GM23248 (cell line): ENCODE measurements around the gene CPNE4. TPM values are rescaled to one million over a fixed set of nuclear protein-coding genes. Genes with fewer than 3 reads are reported as not detected.

Experiments used
- DNase-seq: peaks from one replicate; pipeline ENCODE4 v3.0.0-alpha.2; 2015
- H2AFZ ChIP-seq: fragments of 200-600 bp; sonication (generic); 2 replicates; pipeline ENCODE4 v1.6.1; 2016; ENCODE audit warnings: antibody characterized with exemption
- H3F3A ChIP-seq: fragments of 200-600 bp; sonication (generic); 2 replicates; pipeline ENCODE4 v1.6.1; 2016; ENCODE audit warnings: mild to moderate bottlenecking, antibody characterized with exemption, mixed run types; ENCODE audit not compliant: insufficient read depth
- H3K27ac ChIP-seq: fragments of 200-600 bp; sonication (generic); 2 replicates; pipeline ENCODE4 v1.5.1; 2016; ENCODE audit warnings: mild to moderate bottlenecking
- H3K27me3 ChIP-seq: fragments of 200-600 bp; sonication (generic); replicated peaks from 2 replicates; pipeline ENCODE4 v1.6.1; 2016; ENCODE audit warnings: mild to moderate bottlenecking; ENCODE audit not compliant: insufficient read depth
- H3K36me3 ChIP-seq: fragments of 200-600 bp; sonication (generic); 2 replicates; pipeline ENCODE4 v1.6.1; 2016; ENCODE audit warnings: low read depth, mild to moderate bottlenecking
- H3K4me1 ChIP-seq: fragments of 200-600 bp; sonication (generic); 2 replicates; pipeline ENCODE4 v1.6.1; 2016; ENCODE audit warnings: mild to moderate bottlenecking; ENCODE audit not compliant: insufficient read depth
- H3K4me2 ChIP-seq: fragments of 200-600 bp; sonication (generic); one replicate; pipeline ENCODE4 v1.6.1; 2016; ENCODE audit warnings: mild to moderate bottlenecking; ENCODE audit not compliant: unreplicated experiment
- H3K4me3 ChIP-seq: fragments of 200-600 bp; sonication (generic); 2 replicates; pipeline ENCODE4 v1.5.1; 2016; ENCODE audit warnings: mild to moderate bottlenecking
- H3K79me2 ChIP-seq: fragments of 200-600 bp; sonication (generic); 2 replicates; pipeline ENCODE4 v1.6.1; 2016; ENCODE audit warnings: mild to moderate bottlenecking; ENCODE audit not compliant: insufficient read depth
- H3K9ac ChIP-seq: fragments of 200-600 bp; sonication (generic); 2 replicates; pipeline ENCODE4 v1.6.1; 2016; ENCODE audit warnings: mild to moderate bottlenecking
- H3K9me2 ChIP-seq: fragments of 200-600 bp; sonication (generic); 2 replicates; pipeline ENCODE4 v1.6.1; 2016; ENCODE audit warnings: mixed run types, mild to moderate bottlenecking, moderate library complexity; ENCODE audit not compliant: insufficient read depth
- H3K9me3 ChIP-seq: fragments of 200-600 bp; sonication (generic); one replicate; pipeline ENCODE4 v1.6.1; 2017; ENCODE audit warnings: low read depth
- H4K20me1 ChIP-seq: fragments of 200-600 bp; sonication (generic); 2 replicates; pipeline ENCODE4 v1.6.0; 2016; ENCODE audit not compliant: insufficient read depth
- EZH2 ChIP-seq: fragments of 200-600 bp; sonication (generic); IDR thresholded peaks from 2 replicates; pipeline ENCODE4 v1.6.1; 2018; ENCODE audit warnings: antibody characterized with exemption, mild to moderate bottlenecking; ENCODE audit not compliant: insufficient read depth, poor library complexity, severe bottlenecking
- EZH2phosphoT487 ChIP-seq: fragments of 200-600 bp; sonication (generic); IDR thresholded peaks from 2 replicates; pipeline ENCODE4 v1.6.1; 2018; ENCODE audit warnings: antibody characterized with exemption, moderate library complexity, mild to moderate bottlenecking, low read depth; ENCODE audit not compliant: insufficient read depth
- WGBS, 2 experiments: methylation state at CpG; one replicate each; pipeline ENCODE4 v1.1.6; 2015 to 2017; ENCODE audit warnings: low lambda C conversion rate in 2 of 2, low coverage in 1 of 2; ENCODE audit errors: missing lambda C conversion rate in 2 of 2; 5-methylcytosine and 5-hydroxymethylcytosine counted together
- in situ Hi-C: fragments of 300-500 bp; cut with MboI; formaldehyde crosslinking; loops from 2 replicates; pipeline ENCODE4 v1.15.0; 2020
- polyA plus RNA-seq: library from polyadenylated mRNA; unstranded; fragments of >200 nt; fragmentation: Nextera tagmentation; extraction: Ambion mirVana; gene quantifications from 2 replicates; pipeline ENCODE4 v1.2.1, GENCODE V29; 2016
- total RNA-seq: library from RNA; depleted of rRNA; stranded (reverse); fragments of >200 nt; shearing (Covaris generic); gene quantifications from 2 replicates; pipeline ENCODE4 v1.2.3, GENCODE V29; 2014

The CPNE4 gene
- total and polyA plus RNA-seq, 2 experiments from 2014 or later, result 0.11 to 0.44 TPM

DNA sequence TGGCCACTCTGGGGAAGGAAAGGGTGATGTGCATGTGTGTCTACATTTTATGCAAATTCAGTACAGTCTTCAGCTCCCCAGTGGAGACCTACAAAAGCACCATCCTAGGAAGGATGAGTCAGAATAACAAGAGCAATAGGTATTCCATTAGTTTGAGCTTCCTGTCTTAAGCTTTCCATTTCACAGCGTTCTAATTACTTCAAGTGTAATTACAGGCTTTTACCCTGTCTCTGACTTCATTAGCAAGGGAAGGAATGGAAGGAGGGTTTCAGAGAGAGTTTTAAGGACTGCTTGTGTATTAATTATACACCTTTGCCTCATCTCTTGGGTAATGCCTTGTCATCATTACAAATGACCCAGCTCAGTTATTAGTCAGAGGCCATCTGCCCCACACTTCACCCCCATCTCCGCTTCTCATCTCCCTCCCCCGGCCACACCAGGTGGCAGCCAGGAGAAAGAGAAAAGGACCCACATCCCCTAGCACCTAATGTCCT lies 329.2 kb downstream of the CPNE4 start:
- no peaks in the 10 kb centered on the region for H3K36me3 ChIP-seq
- in situ Hi-C loops, result no loop called here
- 0 out of 2 replicates have a peak overlapping the region, but pooled peaks have one; percentile 35 for H2AFZ ChIP-seq
- TF ChIP-seq EZH2phosphoT487 (no peak), EZH2 (no peak)
- no peaks in the 10 kb centered on the region for H3K9me2 ChIP-seq
- H3K4me3 ChIP-seq, result no peak overlapping the region
- H3K27ac ChIP-seq, result peak overlapping the region; percentile 11
- 35 to 44% methylated on average over 3 of the region's 3 CpGs for WGBS, 2 experiments
- no peaks in the 10 kb centered on the region for H4K20me1 ChIP-seq
- H3K4me2 ChIP-seq, result no peak overlapping the region
- DNase-seq, result peak; percentile 57
- H3K9ac ChIP-seq, result no peak overlapping the region
- peaks cover 36% of the 10 kb centered on the region for H3F3A ChIP-seq
- H3K4me1 ChIP-seq, result peaks cover 45% of the 10 kb centered on the region
- no peaks in the 10 kb centered on the region for H3K9me3 ChIP-seq
- H3K79me2 ChIP-seq, result no peaks in the 10 kb centered on the region
- H3K27me3 ChIP-seq, result no peaks in the 10 kb centered on the region

DNA sequence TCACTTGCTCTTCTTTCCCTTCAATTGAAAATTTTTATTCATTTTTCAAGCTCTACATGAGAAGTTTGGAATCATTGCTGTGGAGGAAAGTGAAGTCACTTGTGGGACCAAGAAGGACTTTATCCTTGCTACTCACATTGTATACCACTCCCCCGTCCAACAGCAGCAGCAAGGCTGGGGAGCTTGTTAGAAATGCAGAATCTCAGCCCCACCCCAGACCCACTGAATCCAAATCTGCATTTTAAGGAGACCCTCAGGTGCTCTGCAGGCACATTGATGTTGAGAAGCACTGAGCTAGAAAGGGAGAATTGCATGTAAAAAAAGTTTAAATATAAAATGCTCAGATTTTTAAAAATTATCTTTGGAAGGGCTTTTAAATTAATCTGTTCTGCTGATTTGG lies 329.7 kb downstream of the CPNE4 start:
- Histone ChIP-seq H3K27ac (no peak overlapping the region), H3K9me3 (no peaks in the 10 kb centered on the region), H3K36me3 (no peaks in the 10 kb centered on the region), H2AFZ (no peak overlapping the region), H3K79me2 (no peaks in the 10 kb centered on the region), H4K20me1 (no peaks in the 10 kb centered on the region), H3K4me2 (no peak overlapping the region), H3K4me1 (peaks cover 46% of the 10 kb centered on the region), H3F3A (peaks cover 36% of the 10 kb centered on the region), H3K9me2 (no peaks in the 10 kb centered on the region), H3K27me3 (no peaks in the 10 kb centered on the region), H3K9ac (no peak overlapping the region), H3K4me3 (no peak overlapping the region)
- TF ChIP-seq EZH2phosphoT487 (no peak), EZH2 (no peak)
- no peak for DNase-seq
- in situ Hi-C loops, result no loop called here
- WGBS, 2 experiments, result 95 to 100% methylated on average over 1 of the region's 1 CpG

DNA sequence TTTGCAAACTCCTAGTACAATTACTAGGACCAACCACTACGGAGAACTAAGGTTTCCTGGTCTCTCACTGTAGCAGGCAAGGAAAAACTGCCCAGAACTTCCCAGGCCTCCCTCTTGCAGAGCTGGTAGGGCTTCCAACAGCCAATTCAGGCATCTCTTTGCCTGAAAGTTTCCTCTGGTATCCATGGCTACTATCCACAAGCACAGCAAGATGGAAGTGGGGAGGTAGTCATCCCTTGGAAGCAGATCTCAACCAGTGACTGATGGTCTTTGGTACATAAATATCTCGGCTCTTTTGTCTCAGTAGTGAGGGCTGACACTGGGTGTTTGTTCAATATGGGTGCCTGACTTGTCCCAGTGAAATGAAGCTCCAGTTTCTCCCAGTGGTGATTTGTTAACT lies 330.7 kb downstream of the CPNE4 start:
- no peak overlapping the region for H3K27ac ChIP-seq
- no peak for TF ChIP-seq EZH2phosphoT487
- no peak for TF ChIP-seq EZH2
- H3K4me3 ChIP-seq, result no peak overlapping the region
- no peaks in the 10 kb centered on the region for H3K9me2 ChIP-seq
- no peak overlapping the region for H2AFZ ChIP-seq
- no peaks in the 10 kb centered on the region for H3K27me3 ChIP-seq
- no peak overlapping the region for H3K4me2 ChIP-seq
- H3K36me3 ChIP-seq, result no peaks in the 10 kb centered on the region
- peak; percentile 57 for DNase-seq
- H3F3A ChIP-seq, result peaks cover 45% of the 10 kb centered on the region
- WGBS, 2 experiments, result 86 to 90% methylated on average over 2 of the region's 2 CpGs
- H4K20me1 ChIP-seq, result no peaks in the 10 kb centered on the region
- in situ Hi-C loops, result no loop called here
- H3K9ac ChIP-seq, result no peak overlapping the region
- H3K4me1 ChIP-seq, result peaks cover 56% of the 10 kb centered on the region
- no peaks in the 10 kb centered on the region for H3K9me3 ChIP-seq
- no peaks in the 10 kb centered on the region for H3K79me2 ChIP-seq

DNA sequence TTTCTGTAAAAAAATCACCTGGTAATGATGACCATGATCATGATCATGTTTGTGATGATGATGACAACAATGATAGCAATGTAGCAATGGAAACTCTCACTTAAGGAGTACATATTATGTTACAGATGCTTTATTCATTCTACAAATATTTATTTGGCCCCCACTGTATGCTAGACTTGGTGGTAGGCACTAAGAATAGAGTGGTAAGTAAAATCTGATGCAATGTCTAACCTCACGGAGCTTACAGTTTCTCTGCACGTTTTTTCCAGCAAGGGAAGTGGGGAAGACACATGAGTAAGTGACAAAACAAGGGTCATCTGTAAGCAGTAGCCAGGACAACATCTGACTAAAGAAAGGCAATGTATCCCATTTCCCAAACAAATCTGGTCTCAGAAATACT lies 332.7 kb downstream of the CPNE4 start:
- H2AFZ ChIP-seq, result no peak overlapping the region
- H3K4me2 ChIP-seq, result peak overlapping the region; percentile 43
- no peaks in the 10 kb centered on the region for H3K9me3 ChIP-seq
- no peaks in the 10 kb centered on the region for H4K20me1 ChIP-seq
- H3K79me2 ChIP-seq, result no peaks in the 10 kb centered on the region
- no peaks in the 10 kb centered on the region for H3K36me3 ChIP-seq
- DNase-seq, result peak; percentile 86
- H3K4me1 ChIP-seq, result peaks cover 52% of the 10 kb centered on the region
- no peak overlapping the region for H3K4me3 ChIP-seq
- TF ChIP-seq EZH2phosphoT487, result no peak
- no peak for TF ChIP-seq EZH2
- peak overlapping the region; percentile 89 for H3K27ac ChIP-seq
- 0 to 2% methylated on average over 2 of the region's 2 CpGs for WGBS, 2 experiments
- no peaks in the 10 kb centered on the region for H3K9me2 ChIP-seq
- peak overlapping the region; percentile 60 for H3K9ac ChIP-seq
- H3K27me3 ChIP-seq, result no peaks in the 10 kb centered on the region
- in situ Hi-C loops, result no loop called here
- H3F3A ChIP-seq, result peaks cover 49% of the 10 kb centered on the region
